MG63 (cell line): ENCODE results near the gene PRPH. TPM values are rescaled to one million over a fixed set of nuclear protein-coding genes. Genes with fewer than 3 reads are reported as not detected.
"Not testable (repeated sequence)": the region's sequence is repeated elsewhere in the genome, so short reads cannot be mapped to it uniquely, and the experiment has no call there.

Experiments used
- DNase-seq: peaks from one replicate; pipeline ENCODE4 v3.0.0-alpha.2; 2020
- H3K27me3 ChIP-seq: fragments of 250-450 bp; sonication (Bioruptor Pico); 2 replicates; pipeline ENCODE4 v1.5.1; 2020; ENCODE audit warnings: mild to moderate bottlenecking, moderate library complexity
- H3K36me3 ChIP-seq: fragments of 250-450 bp; sonication (Bioruptor Pico); 2 replicates; pipeline ENCODE4 v1.5.1; 2020; ENCODE audit warnings: mild to moderate bottlenecking, moderate library complexity
- H3K4me3 ChIP-seq: fragments of 250-450 bp; sonication (Bioruptor Pico); 2 replicates; pipeline ENCODE4 v1.5.1; 2020; ENCODE audit warnings: mild to moderate bottlenecking, moderate library complexity
- H3K9me3 ChIP-seq: fragments of 250-450 bp; sonication (Bioruptor Pico); 2 replicates; pipeline ENCODE4 v1.5.1; 2020; ENCODE audit warnings: mild to moderate bottlenecking, moderate library complexity
- total RNA-seq: library from RNA; depleted of rRNA; stranded (reverse); fragments of >200 nt; shearing (Covaris generic); gene quantifications from 2 replicates; pipeline ENCODE4 v1.2.3, GENCODE V29; 2014; ENCODE audit warnings: low replicate concordance

Gene PRPH
- total RNA-seq, 1 experiment from 2014 or later = 7.1 TPM

GRCh38 chr12:49293056-49293956 lies 1.6 kb upstream of the PRPH start:
- peak; percentile 91 for DNase-seq
- Histone ChIP-seq H3K9me3 (no peaks in the 10 kb centered on the region), H3K27me3 (no peaks in the 10 kb centered on the region)

GRCh38 chr12:49294086-49294803 lies 702 bp upstream of the PRPH start:
- Histone ChIP-seq H3K36me3 (no peaks in the 10 kb centered on the region), H3K9me3 (no peaks in the 10 kb centered on the region), H3K27me3 (no peaks in the 10 kb centered on the region), H3K4me3 (peak overlapping the region; percentile 33)
- DNase-seq = no peak

More at GRCh38 chr12:49293056-49293956, 1.6 kb upstream of the PRPH start:
- no peaks in the 10 kb centered on the region for H3K36me3 ChIP-seq
- H3K4me3 ChIP-seq = peak overlapping the region; percentile 33

GRCh38 chr12:49294804-49295081 lies 204 bp upstream of the PRPH start:
- H3K4me3 ChIP-seq = no peak overlapping the region
- no peaks in the 10 kb centered on the region for H3K27me3 ChIP-seq
- no peak for DNase-seq
- no peaks in the 10 kb centered on the region for H3K36me3 ChIP-seq
- no peaks in the 10 kb centered on the region for H3K9me3 ChIP-seq

- H3K4me3 ChIP-seq = no peak overlapping the region
- H3K27me3 ChIP-seq = no peaks in the 10 kb centered on the region
- DNase-seq = no peak
- H3K36me3 ChIP-seq = no peaks in the 10 kb centered on the region
- no peaks in the 10 kb centered on the region for H3K9me3 ChIP-seq
These were observed 1.3 kb downstream of the PRPH start for GRCh38 chr12:49296034-49296835.

- peak; percentile 26 for DNase-seq
- Histone ChIP-seq H3K4me3 (no peak overlapping the region), H3K36me3 (no peaks in the 10 kb centered on the region), H3K27me3 (no peaks in the 10 kb centered on the region), H3K9me3 (no peaks in the 10 kb centered on the region)
These were observed 2.1 kb downstream of the PRPH start for GRCh38 chr12:49296836-49297694.

GRCh38 chr12:49297695-49298060 lies 2.7 kb downstream of the PRPH start:
- Histone ChIP-seq H3K4me3 (no peak overlapping the region), H3K27me3 (no peaks in the 10 kb centered on the region), H3K36me3 (no peaks in the 10 kb centered on the region), H3K9me3 (no peaks in the 10 kb centered on the region)
- DNase-seq = no peak

- no peaks in the 10 kb centered on the region for H3K27me3 ChIP-seq
- H3K36me3 ChIP-seq = no peaks in the 10 kb centered on the region
- no peak overlapping the region for H3K4me3 ChIP-seq
- no peaks in the 10 kb centered on the region for H3K9me3 ChIP-seq
- no peak for DNase-seq
These were observed 3.2 kb downstream of the PRPH start for GRCh38 chr12:49298160-49298559.

GRCh38 chr12:49301760-49302159 lies 6.8 kb downstream of the PRPH start:
- DNase-seq = no peak
- Histone ChIP-seq H3K27me3 (no peaks in the 10 kb centered on the region), H3K9me3 (no peaks in the 10 kb centered on the region), H3K36me3 (no peaks in the 10 kb centered on the region), H3K4me3 (no peak overlapping the region)

GRCh38 chr12:49304161-49304560 lies 9.2 kb downstream of the PRPH start:
- H3K9me3 ChIP-seq = no peaks in the 10 kb centered on the region
- no peaks in the 10 kb centered on the region for H3K36me3 ChIP-seq
- DNase-seq = no peak
- H3K27me3 ChIP-seq = no peaks in the 10 kb centered on the region
- H3K4me3 ChIP-seq = no peak overlapping the region

- no peak overlapping the region for H3K4me3 ChIP-seq
- no peaks in the 10 kb centered on the region for H3K27me3 ChIP-seq
- no peaks in the 10 kb centered on the region for H3K9me3 ChIP-seq
- H3K36me3 ChIP-seq = no peaks in the 10 kb centered on the region
- DNase-seq = no peak
These were observed 11.0 kb downstream of the PRPH start for GRCh38 chr12:49305762-49306510.

- Histone ChIP-seq H3K27me3 (no peaks in the 10 kb centered on the region), H3K9me3 (no peaks in the 10 kb centered on the region), H3K4me3 (no peak overlapping the region), H3K36me3 (no peaks in the 10 kb centered on the region)
- DNase-seq = no peak
These were observed 14.4 kb downstream of the PRPH start for GRCh38 chr12:49309386-49309785.

GRCh38 chr12:49310451-49311000 lies 15.6 kb downstream of the PRPH start:
- not testable (repeated sequence) for H3K9me3 ChIP-seq, H3K36me3 ChIP-seq, H3K4me3 ChIP-seq, DNase-seq, H3K27me3 ChIP-seq

GRCh38 chr12:49314811-49315210 lies 19.9 kb downstream of the PRPH start:
- H3K36me3 ChIP-seq = no peaks in the 10 kb centered on the region
- DNase-seq = no peak

GRCh38 chr12:49317118-49317517 lies 22.2 kb downstream of the PRPH start:
- H3K36me3 ChIP-seq, H3K27me3 ChIP-seq, DNase-seq, H3K9me3 ChIP-seq, H3K4me3 ChIP-seq: not testable (repeated sequence)

More at GRCh38 chr12:49314811-49315210, 19.9 kb downstream of the PRPH start:
- no peaks in the 10 kb centered on the region for H3K9me3 ChIP-seq
- H3K27me3 ChIP-seq = no peaks in the 10 kb centered on the region
- H3K4me3 ChIP-seq = no peak overlapping the region

GRCh38 chr12:49320411-49321103 lies 25.6 kb downstream of the PRPH start:
- H3K4me3 ChIP-seq, H3K9me3 ChIP-seq, H3K27me3 ChIP-seq, DNase-seq: not testable (repeated sequence)
- peaks cover 14% of the 10 kb centered on the region for H3K36me3 ChIP-seq
